Smooth muscle cell (in vitro differentiated cells): ENCODE data around the gene KBTBD3. TPM values are rescaled to one million over a fixed set of nuclear protein-coding genes. Genes with fewer than 3 reads are reported as not detected.

Source experiments
- DNase-seq: peaks from one replicate; lab custom pipeline; 2025; ENCODE audit not compliant: unreplicated experiment; lab: John Stamatoyannopoulos, UW
- H2AFZ ChIP-seq: fragments of 200-600 bp; sonication (generic); 2 replicates; pipeline ENCODE4 v1.6.0; 2016; ENCODE audit warnings: antibody characterized with exemption, low read depth, mild to moderate bottlenecking
- H3F3A ChIP-seq: fragments of 200-600 bp; sonication (generic); 2 replicates; pipeline ENCODE4 v1.6.0; 2017; ENCODE audit warnings: antibody characterized with exemption, low read depth
- H3K27ac ChIP-seq: fragments of 200-600 bp; sonication (generic); 2 replicates; pipeline ENCODE4 v1.5.1; 2016; ENCODE audit warnings: low read depth, mild to moderate bottlenecking
- H3K27me3 ChIP-seq: fragments of 200-600 bp; sonication (generic); 2 replicates; pipeline ENCODE4 v1.6.1; 2016; ENCODE audit warnings: low read depth, mild to moderate bottlenecking
- H3K36me3 ChIP-seq: fragments of 200-600 bp; sonication (generic); 2 replicates; pipeline ENCODE4 v1.5.1; 2016; ENCODE audit warnings: low read depth
- H3K4me1 ChIP-seq: fragments of 200-600 bp; sonication (generic); 2 replicates; pipeline ENCODE4 v1.5.1; 2016; ENCODE audit warnings: low read depth
- H3K4me2 ChIP-seq: fragments of 200-600 bp; sonication (generic); 2 replicates; pipeline ENCODE4 v1.6.0; 2016; ENCODE audit warnings: mild to moderate bottlenecking
- H3K4me3 ChIP-seq: fragments of 200-600 bp; sonication (generic); 2 replicates; pipeline ENCODE4 v1.5.1; 2016; ENCODE audit warnings: mild to moderate bottlenecking
- H3K79me2 ChIP-seq: fragments of 200-600 bp; sonication (generic); 2 replicates; pipeline ENCODE4 v1.6.0; 2016; ENCODE audit warnings: low read depth, mild to moderate bottlenecking
- H3K9ac ChIP-seq: fragments of 200-600 bp; sonication (generic); 2 replicates; pipeline ENCODE4 v1.6.0; 2016; ENCODE audit warnings: low read depth
- H3K9me3 ChIP-seq: fragments of 200-600 bp; sonication (generic); replicated peaks from 2 replicates; pipeline ENCODE4 v1.5.1; 2016; ENCODE audit warnings: low read depth
- H4K20me1 ChIP-seq: fragments of 200-600 bp; sonication (generic); 2 replicates; pipeline ENCODE4 v1.6.0; 2016; ENCODE audit warnings: low read depth
- CTCF ChIP-seq: fragments of 200-600 bp; sonication (generic); IDR thresholded peaks from 2 replicates; pipeline ENCODE4 v1.5.1; 2017; ENCODE audit warnings: borderline replicate concordance, mild to moderate bottlenecking, antibody characterized with exemption; ENCODE audit not compliant: insufficient read depth, poor library complexity, severe bottlenecking
- whole genome bisulfite sequencing: methylation state at CpG from one replicate; pipeline ENCODE4 v1.1.7; 2016; ENCODE audit warnings: low lambda C conversion rate; 5-methylcytosine and 5-hydroxymethylcytosine counted together
- polyA plus RNA-seq: library from polyadenylated mRNA; unstranded; fragments of >200 nt; fragmentation: Nextera tagmentation; extraction: Ambion mirVana; gene quantifications from 2 replicates; pipeline ENCODE4 v1.2.1, GENCODE V29; 2016
- total RNA-seq: library from RNA; depleted of rRNA; stranded (reverse); fragments of >200 nt; gene quantifications from 2 replicates; pipeline ENCODE4 v1.2.3, GENCODE V29; 2014

The KBTBD3 gene
- total and polyA plus RNA-seq, 2 experiments from 2014 or later: 2.2 to 6.3 TPM

DNA sequence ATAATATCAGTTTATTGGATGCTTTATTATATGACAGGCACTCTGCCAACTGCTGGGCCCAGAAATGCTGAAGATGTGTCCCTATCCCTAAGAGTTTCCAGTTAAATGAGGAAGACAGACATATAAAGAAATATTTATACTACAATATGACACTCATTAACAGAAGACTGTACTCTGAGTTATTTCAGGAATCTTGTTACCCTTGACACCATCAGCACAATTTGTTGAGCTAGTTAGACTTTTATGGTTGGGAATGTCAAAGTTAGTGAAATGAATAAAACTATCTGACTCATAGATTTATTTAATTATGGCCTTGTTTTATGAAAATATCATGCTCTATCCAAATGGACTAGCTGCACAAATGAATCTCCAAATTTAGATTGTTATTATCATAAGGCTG, 29.5 kb downstream of the KBTBD3 start:
- no peaks in the 10 kb centered on the region for H3K79me2 ChIP-seq
- no peaks in the 10 kb centered on the region for H3K27me3 ChIP-seq

DNA sequence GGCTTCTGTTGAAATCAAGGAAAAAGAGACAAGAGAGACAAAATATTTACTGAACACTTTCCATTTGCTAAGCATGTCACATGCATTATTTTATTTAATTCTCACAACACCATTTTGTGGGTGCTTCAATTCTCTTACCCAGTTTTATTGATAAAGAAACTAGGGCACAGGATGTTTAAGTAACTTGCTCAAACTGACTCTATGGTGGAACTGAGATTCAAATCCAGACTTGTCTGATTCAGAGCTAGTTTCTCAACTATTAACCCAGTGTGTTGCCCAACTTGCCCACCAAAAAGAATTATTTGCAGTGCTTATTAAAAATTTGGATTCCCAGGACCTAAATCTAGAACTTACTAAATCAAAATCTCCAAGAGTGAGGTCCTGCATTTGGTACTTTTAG, 33.6 kb downstream of the KBTBD3 start:
- no peaks in the 10 kb centered on the region for H3K4me1 ChIP-seq
- DNase-seq: no peak

More for the DNA sequence above, 29.5 kb downstream of the KBTBD3 start:
- Histone ChIP-seq H3K27ac (no peak overlapping the region), H3K9ac (no peak overlapping the region), H3K4me2 (no peak overlapping the region), H3K4me1 (no peaks in the 10 kb centered on the region), H3K9me3 (no peaks in the 10 kb centered on the region), H2AFZ (no peak overlapping the region), H3K36me3 (no peaks in the 10 kb centered on the region), H3K4me3 (no peak overlapping the region), H4K20me1 (no peaks in the 10 kb centered on the region), H3F3A (no peaks in the 10 kb centered on the region)
- TF ChIP-seq CTCF: no peak
- DNase-seq: no peak

GRCh38 chr11:106032861-106033260, 44.3 kb downstream of the KBTBD3 start:
- Histone ChIP-seq H3K27me3 (no peaks in the 10 kb centered on the region), H3K4me1 (no peaks in the 10 kb centered on the region), H3K4me3 (no peak overlapping the region), H3K9me3 (no peaks in the 10 kb centered on the region), H2AFZ (no peak overlapping the region), H3K27ac (no peak overlapping the region), H4K20me1 (no peaks in the 10 kb centered on the region), H3K4me2 (no peak overlapping the region), H3F3A (no peaks in the 10 kb centered on the region), H3K9ac (no peak overlapping the region), H3K36me3 (no peaks in the 10 kb centered on the region), H3K79me2 (no peaks in the 10 kb centered on the region)
- no peak for DNase-seq
- TF ChIP-seq CTCF: no peak
- WGBS: 76% methylated on average over 2 of the region's 2 CpGs

More for the DNA sequence above, 33.6 kb downstream of the KBTBD3 start:
- H3F3A ChIP-seq: no peaks in the 10 kb centered on the region
- no peaks in the 10 kb centered on the region for H3K27me3 ChIP-seq
- no peaks in the 10 kb centered on the region for H4K20me1 ChIP-seq
- H3K9me3 ChIP-seq: no peaks in the 10 kb centered on the region
- H3K9ac ChIP-seq: no peak overlapping the region
- no peak overlapping the region for H2AFZ ChIP-seq
- no peaks in the 10 kb centered on the region for H3K79me2 ChIP-seq
- H3K4me2 ChIP-seq: no peak overlapping the region
- H3K27ac ChIP-seq: no peak overlapping the region
- TF ChIP-seq CTCF: no peak
- H3K4me3 ChIP-seq: no peak overlapping the region
- H3K36me3 ChIP-seq: no peaks in the 10 kb centered on the region

DNA sequence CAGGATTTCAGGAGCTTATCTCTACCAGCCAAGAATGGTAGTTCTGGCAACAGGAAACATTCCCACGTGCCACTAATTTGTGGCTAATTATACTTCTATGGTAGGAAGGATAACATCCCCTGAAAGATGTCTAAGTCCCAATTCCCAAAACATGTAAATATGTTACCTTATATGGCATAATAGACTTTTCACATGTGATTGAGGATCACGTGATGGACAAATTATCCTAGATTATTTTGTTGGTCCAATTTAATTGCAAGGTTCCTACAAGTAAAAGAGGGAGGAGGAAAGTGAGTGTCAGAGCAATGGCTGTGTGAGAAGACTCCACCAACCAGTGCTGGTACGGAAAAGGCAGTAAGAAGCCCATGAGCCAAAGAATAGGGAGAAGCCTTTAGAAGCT, 45.2 kb downstream of the KBTBD3 start:
- WGBS: 85% methylated on average over 3 of the region's 3 CpGs
- H3K4me3 ChIP-seq: no peak overlapping the region
- H3K36me3 ChIP-seq: no peaks in the 10 kb centered on the region
- H3K4me1 ChIP-seq: no peaks in the 10 kb centered on the region
- H4K20me1 ChIP-seq: no peaks in the 10 kb centered on the region
- H2AFZ ChIP-seq: no peak overlapping the region
- H3F3A ChIP-seq: no peaks in the 10 kb centered on the region
- H3K9ac ChIP-seq: no peak overlapping the region
- no peak overlapping the region for H3K4me2 ChIP-seq
- no peaks in the 10 kb centered on the region for H3K9me3 ChIP-seq
- H3K79me2 ChIP-seq: no peaks in the 10 kb centered on the region
- TF ChIP-seq CTCF: no peak
- no peak for DNase-seq
- peak overlapping the region; percentile 26 for H3K27ac ChIP-seq
- H3K27me3 ChIP-seq: no peaks in the 10 kb centered on the region
